ENCODE results near the gene MYCBPAP.

MYCBPAP gene

GRCh38 chr17:50537721-50538548 is 29.7 kb downstream of the MYCBPAP start:
- no peak for DNase-seq

- DNase-seq = no peak
Measured at GRCh38 chr17:50538549-50539410, 30.5 kb downstream of the MYCBPAP start.

GRCh38 chr17:50539762-50540559 is 31.7 kb downstream of the MYCBPAP start:
- DNase-seq = no peak

- no peak for DNase-seq
Measured at GRCh38 chr17:50540560-50541401, 32.5 kb downstream of the MYCBPAP start.

GRCh38 chr17:50541402-50541715 is 33.1 kb downstream of the MYCBPAP start:
- no peak for DNase-seq

- peak; percentile 73 for DNase-seq
Measured at GRCh38 chr17:50541716-50542688, 33.8 kb downstream of the MYCBPAP start.

GRCh38 chr17:50542795-50543774 is 34.8 kb downstream of the MYCBPAP start:
- no peak for DNase-seq

- no peak for DNase-seq
Measured at GRCh38 chr17:50544516-50544915, 36.3 kb downstream of the MYCBPAP start.

- no peak for DNase-seq
Measured at GRCh38 chr17:50545311-50545710, 37.1 kb downstream of the MYCBPAP start.

GRCh38 chr17:50546701-50547034 is 38.4 kb downstream of the MYCBPAP start:
- no peak for DNase-seq

GRCh38 chr17:50547035-50547735 is 38.9 kb downstream of the MYCBPAP start, which contains the start of gene SPATA20:
SPATA20 (plus strand) TSS chr17:50547174; CDS start chr17:50547209, 35 bp downstream.
- DNase-seq = peak; percentile 77

GRCh38 chr17:50547736-50548083 is 39.5 kb downstream of the MYCBPAP start:
- DNase-seq = no peak

- no peak for DNase-seq
Measured at GRCh38 chr17:50548831-50549230, 40.6 kb downstream of the MYCBPAP start.

- no peak for DNase-seq
Measured at GRCh38 chr17:50549256-50549941, 41.2 kb downstream of the MYCBPAP start.

- DNase-seq = no peak
Measured at GRCh38 chr17:50549969-50550368, 41.7 kb downstream of the MYCBPAP start.

- no peak for DNase-seq
Measured at GRCh38 chr17:50550661-50551432, 42.6 kb downstream of the MYCBPAP start.

- no peak for DNase-seq
Measured at GRCh38 chr17:50551433-50551815, 43.2 kb downstream of the MYCBPAP start.

GRCh38 chr17:50551884-50552283 is 43.6 kb downstream of the MYCBPAP start:
- DNase-seq = no peak
